GM23248 (cell line): ENCODE measurements around the gene CYP27B1. TPM values are rescaled to one million over a fixed set of nuclear protein-coding genes. Genes with fewer than 3 reads are reported as not detected.
"Not testable (repeated sequence)": the region's sequence is repeated elsewhere in the genome, so short reads cannot be mapped to it uniquely, and the experiment has no call there.

ENCODE experiments used
- DNase-seq: peaks from one replicate; pipeline ENCODE4 v3.0.0-alpha.2; 2015
- H2AFZ ChIP-seq: fragments of 200-600 bp; sonication (generic); 2 replicates; pipeline ENCODE4 v1.6.1; 2016; ENCODE audit warnings: antibody characterized with exemption
- H3F3A ChIP-seq: fragments of 200-600 bp; sonication (generic); 2 replicates; pipeline ENCODE4 v1.6.1; 2016; ENCODE audit warnings: mild to moderate bottlenecking, antibody characterized with exemption, mixed run types; ENCODE audit not compliant: insufficient read depth
- H3K27ac ChIP-seq: fragments of 200-600 bp; sonication (generic); 2 replicates; pipeline ENCODE4 v1.5.1; 2016; ENCODE audit warnings: mild to moderate bottlenecking
- H3K27me3 ChIP-seq: fragments of 200-600 bp; sonication (generic); replicated peaks from 2 replicates; pipeline ENCODE4 v1.6.1; 2016; ENCODE audit warnings: mild to moderate bottlenecking; ENCODE audit not compliant: insufficient read depth
- H3K36me3 ChIP-seq: fragments of 200-600 bp; sonication (generic); 2 replicates; pipeline ENCODE4 v1.6.1; 2016; ENCODE audit warnings: low read depth, mild to moderate bottlenecking
- H3K4me1 ChIP-seq: fragments of 200-600 bp; sonication (generic); 2 replicates; pipeline ENCODE4 v1.6.1; 2016; ENCODE audit warnings: mild to moderate bottlenecking; ENCODE audit not compliant: insufficient read depth
- H3K4me2 ChIP-seq: fragments of 200-600 bp; sonication (generic); one replicate; pipeline ENCODE4 v1.6.1; 2016; ENCODE audit warnings: mild to moderate bottlenecking; ENCODE audit not compliant: unreplicated experiment
- H3K4me3 ChIP-seq: fragments of 200-600 bp; sonication (generic); 2 replicates; pipeline ENCODE4 v1.5.1; 2016; ENCODE audit warnings: mild to moderate bottlenecking
- H3K79me2 ChIP-seq: fragments of 200-600 bp; sonication (generic); 2 replicates; pipeline ENCODE4 v1.6.1; 2016; ENCODE audit warnings: mild to moderate bottlenecking; ENCODE audit not compliant: insufficient read depth
- H3K9ac ChIP-seq: fragments of 200-600 bp; sonication (generic); 2 replicates; pipeline ENCODE4 v1.6.1; 2016; ENCODE audit warnings: mild to moderate bottlenecking
- H3K9me2 ChIP-seq: fragments of 200-600 bp; sonication (generic); 2 replicates; pipeline ENCODE4 v1.6.1; 2016; ENCODE audit warnings: mixed run types, mild to moderate bottlenecking, moderate library complexity; ENCODE audit not compliant: insufficient read depth
- H3K9me3 ChIP-seq: fragments of 200-600 bp; sonication (generic); one replicate; pipeline ENCODE4 v1.6.1; 2017; ENCODE audit warnings: low read depth
- H4K20me1 ChIP-seq: fragments of 200-600 bp; sonication (generic); 2 replicates; pipeline ENCODE4 v1.6.0; 2016; ENCODE audit not compliant: insufficient read depth
- EZH2 ChIP-seq: fragments of 200-600 bp; sonication (generic); IDR thresholded peaks from 2 replicates; pipeline ENCODE4 v1.6.1; 2018; ENCODE audit warnings: antibody characterized with exemption, mild to moderate bottlenecking; ENCODE audit not compliant: insufficient read depth, poor library complexity, severe bottlenecking
- EZH2phosphoT487 ChIP-seq: fragments of 200-600 bp; sonication (generic); IDR thresholded peaks from 2 replicates; pipeline ENCODE4 v1.6.1; 2018; ENCODE audit warnings: antibody characterized with exemption, moderate library complexity, mild to moderate bottlenecking, low read depth; ENCODE audit not compliant: insufficient read depth
- WGBS, 2 experiments: methylation state at CpG; one replicate each; pipeline ENCODE4 v1.1.6; 2015 to 2017; ENCODE audit warnings: low lambda C conversion rate in 2 of 2, low coverage in 1 of 2; ENCODE audit errors: missing lambda C conversion rate in 2 of 2; 5-methylcytosine and 5-hydroxymethylcytosine counted together
- in situ Hi-C: fragments of 300-500 bp; cut with MboI; formaldehyde crosslinking; loops from 2 replicates; pipeline ENCODE4 v1.15.0; 2020
- microRNA-seq: library from miRNA; unstranded; fragments of <30 nt; microRNA quantifications from one replicate; pipeline ENCODE4, GENCODE V29; 2016; ENCODE audit warnings: borderline number of aligned reads
- polyA plus RNA-seq: library from polyadenylated mRNA; unstranded; fragments of >200 nt; fragmentation: Nextera tagmentation; extraction: Ambion mirVana; gene quantifications from 2 replicates; pipeline ENCODE4 v1.2.1, GENCODE V29; 2016
- small RNA-seq: library from RNA; depleted of rRNA; stranded (forward); fragments of <200 nt; gene quantifications from one replicate; pipeline ENCODE3, GENCODE V24; 2014; ENCODE audit warnings: low read depth, low replicate concordance
- total RNA-seq: library from RNA; depleted of rRNA; stranded (reverse); fragments of >200 nt; shearing (Covaris generic); gene quantifications from 2 replicates; pipeline ENCODE4 v1.2.3, GENCODE V29; 2014; rRNA removed

CYP27B1 gene
- total and polyA plus RNA-seq, 2 experiments from 2014 or later = 0.78 to 0.86 TPM

DNA sequence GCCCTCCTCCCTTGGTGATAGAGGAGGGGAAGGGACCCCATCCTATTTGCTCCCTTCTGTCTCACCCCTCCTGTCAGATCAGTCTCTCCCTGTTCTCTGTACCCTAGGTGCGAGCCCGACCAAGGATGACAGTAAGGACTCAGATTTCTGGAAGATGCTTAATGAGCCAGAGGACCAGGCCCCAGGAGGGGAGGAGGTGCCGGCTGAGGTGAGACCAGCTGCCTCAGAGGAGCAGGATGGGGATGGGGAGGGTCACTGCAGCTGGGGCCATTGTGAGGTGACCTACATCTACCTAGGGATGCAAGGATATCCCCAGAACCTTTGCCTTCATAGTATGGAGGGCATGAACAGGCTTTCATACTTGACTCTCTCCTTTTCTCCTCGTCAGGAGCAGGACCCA lies 50.6 kb downstream of the CYP27B1 start:
- no peak overlapping the region for H3K4me2 ChIP-seq
- no peaks in the 10 kb centered on the region for H3K27me3 ChIP-seq
- no peaks in the 10 kb centered on the region for H3K4me1 ChIP-seq
- no peak overlapping the region for H3K27ac ChIP-seq
- H4K20me1 ChIP-seq = no peaks in the 10 kb centered on the region
- peaks cover 21% of the 10 kb centered on the region for H3K36me3 ChIP-seq
- no peak overlapping the region for H2AFZ ChIP-seq
- no peaks in the 10 kb centered on the region for H3K79me2 ChIP-seq
- H3K9me3 ChIP-seq = no peaks in the 10 kb centered on the region
- no peak for DNase-seq
- WGBS, 2 experiments = 89 to 93% methylated on average over 4 of the region's 4 CpGs
- H3F3A ChIP-seq = no peaks in the 10 kb centered on the region
- no peak overlapping the region for H3K9ac ChIP-seq
- H3K4me3 ChIP-seq = no peak overlapping the region
- in situ Hi-C loops = no loop called here
- TF ChIP-seq EZH2phosphoT487 = no peak
- TF ChIP-seq EZH2 = no peak
- H3K9me2 ChIP-seq = no peaks in the 10 kb centered on the region

DNA sequence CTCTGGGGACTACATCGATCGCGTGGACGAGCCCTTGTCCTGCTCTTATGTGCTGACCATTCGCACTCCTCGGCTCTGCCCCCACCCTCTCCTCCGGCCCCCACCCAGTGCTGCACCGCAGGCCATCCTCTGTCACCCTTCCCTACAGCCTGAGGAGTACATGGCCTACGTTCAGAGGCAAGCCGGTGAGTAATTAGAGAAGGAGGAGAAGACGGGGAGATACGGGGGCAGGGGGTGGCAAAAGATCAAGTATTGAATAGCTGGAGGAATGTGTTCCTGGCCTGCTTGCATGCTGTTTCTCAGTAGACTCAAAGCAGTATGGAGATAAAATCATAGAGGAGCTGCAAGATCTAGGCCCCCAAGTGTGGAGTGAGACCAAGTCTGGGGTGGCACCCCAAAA lies 51.1 kb downstream of the CYP27B1 start:
- H2AFZ ChIP-seq = no peak overlapping the region
- H3K27ac ChIP-seq = no peak overlapping the region

DNA sequence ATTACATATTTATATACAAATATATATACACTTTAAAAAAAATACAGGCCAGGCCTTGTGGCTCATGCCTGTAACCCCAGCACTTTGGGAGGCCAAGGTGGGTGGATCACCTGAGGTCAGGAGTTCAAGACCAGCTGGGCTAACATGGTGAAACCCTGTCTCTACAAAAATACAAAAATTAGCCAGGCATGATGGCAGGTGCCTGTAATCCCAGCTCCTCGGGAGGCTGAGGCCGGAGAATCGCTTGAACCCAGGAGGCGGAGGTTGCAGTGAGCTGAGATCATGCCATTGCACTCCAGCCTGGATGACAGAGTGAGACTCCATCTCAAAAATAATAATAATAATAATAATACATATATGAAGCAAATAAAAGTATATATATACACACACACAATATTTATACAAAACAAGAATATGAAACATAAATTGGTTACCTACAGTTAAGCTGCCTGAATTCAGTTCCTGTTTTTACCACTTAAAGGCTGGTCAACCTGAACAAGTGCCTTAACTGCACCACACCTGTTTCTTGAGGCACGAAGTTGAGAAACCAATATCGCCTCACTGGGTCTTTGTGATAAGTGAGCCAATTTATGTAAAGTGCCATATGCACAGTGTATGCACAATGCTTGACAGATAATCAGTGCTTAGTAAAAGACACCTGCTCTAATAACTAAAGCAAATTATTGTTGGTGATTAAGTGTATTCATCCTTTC lies 51.7 kb downstream of the CYP27B1 start:
- in situ Hi-C loops = not testable (repeated sequence)

More for the DNA sequence above, 51.1 kb downstream of the CYP27B1 start:
- Histone ChIP-seq H3K4me2 (no peak overlapping the region), H3F3A (no peaks in the 10 kb centered on the region), H3K79me2 (no peaks in the 10 kb centered on the region), H3K9ac (no peak overlapping the region), H3K27me3 (no peaks in the 10 kb centered on the region), H3K9me3 (no peaks in the 10 kb centered on the region), H3K9me2 (no peaks in the 10 kb centered on the region), H4K20me1 (no peaks in the 10 kb centered on the region), H3K36me3 (peaks cover 21% of the 10 kb centered on the region), H3K4me3 (no peak overlapping the region), H3K4me1 (no peaks in the 10 kb centered on the region)
- in situ Hi-C loops = no loop called here
- WGBS, 2 experiments = 89% methylated on average over 9 to 12 of the region's 12 CpGs
- no peak for TF ChIP-seq EZH2phosphoT487
- no peak for TF ChIP-seq EZH2
- DNase-seq = no peak

DNA sequence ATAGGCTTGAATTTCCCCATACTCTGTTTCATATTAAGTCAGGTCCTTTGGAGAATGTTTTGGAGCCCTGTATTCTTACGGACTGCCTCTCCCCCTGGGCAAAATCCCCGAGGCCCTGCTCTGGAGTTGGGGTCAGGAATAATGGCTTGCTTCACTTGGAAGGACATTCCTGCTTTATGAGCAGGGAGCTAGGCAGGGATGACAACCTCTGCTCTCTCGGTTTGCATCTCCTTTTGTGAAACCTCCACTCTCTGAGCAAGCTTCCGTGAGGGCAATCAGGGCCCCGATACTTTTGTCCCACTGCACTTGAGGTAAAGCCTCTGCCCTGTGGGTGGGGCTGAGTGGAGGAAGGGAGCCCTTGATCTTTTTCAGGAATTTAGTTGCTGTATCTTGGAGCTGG lies 53.7 kb downstream of the CYP27B1 start:
- H2AFZ ChIP-seq = no peak overlapping the region
- no peaks in the 10 kb centered on the region for H3K9me2 ChIP-seq
- no peak overlapping the region for H3K9ac ChIP-seq
- WGBS, 2 experiments = 82 to 85% methylated on average over 5 of the region's 5 CpGs
- TF ChIP-seq EZH2phosphoT487 = no peak
- no peak for TF ChIP-seq EZH2
- peaks cover 21% of the 10 kb centered on the region for H3K36me3 ChIP-seq
- H4K20me1 ChIP-seq = no peaks in the 10 kb centered on the region
- no peaks in the 10 kb centered on the region for H3K27me3 ChIP-seq
- no peak overlapping the region for H3K4me3 ChIP-seq
- no peak overlapping the region for H3K27ac ChIP-seq
- no peak for DNase-seq
- no peaks in the 10 kb centered on the region for H3K4me1 ChIP-seq
- H3F3A ChIP-seq = no peaks in the 10 kb centered on the region
- in situ Hi-C loops = no loop called here
- H3K4me2 ChIP-seq = no peak overlapping the region
- H3K9me3 ChIP-seq = no peaks in the 10 kb centered on the region
- H3K79me2 ChIP-seq = no peaks in the 10 kb centered on the region

More for the DNA sequence above, 51.7 kb downstream of the CYP27B1 start:
- H2AFZ ChIP-seq, DNase-seq, H3F3A ChIP-seq, H3K27ac ChIP-seq, H3K4me1 ChIP-seq, H3K27me3 ChIP-seq, H3K9me3 ChIP-seq, H3K9me2 ChIP-seq, H3K79me2 ChIP-seq, H3K4me2 ChIP-seq, H4K20me1 ChIP-seq, H3K9ac ChIP-seq, H3K4me3 ChIP-seq: not testable (repeated sequence)
- WGBS, 2 experiments = 94 to 98% methylated on average over 6 of the region's 6 CpGs
- H3K36me3 ChIP-seq = peaks cover 21% of the 10 kb centered on the region

DNA sequence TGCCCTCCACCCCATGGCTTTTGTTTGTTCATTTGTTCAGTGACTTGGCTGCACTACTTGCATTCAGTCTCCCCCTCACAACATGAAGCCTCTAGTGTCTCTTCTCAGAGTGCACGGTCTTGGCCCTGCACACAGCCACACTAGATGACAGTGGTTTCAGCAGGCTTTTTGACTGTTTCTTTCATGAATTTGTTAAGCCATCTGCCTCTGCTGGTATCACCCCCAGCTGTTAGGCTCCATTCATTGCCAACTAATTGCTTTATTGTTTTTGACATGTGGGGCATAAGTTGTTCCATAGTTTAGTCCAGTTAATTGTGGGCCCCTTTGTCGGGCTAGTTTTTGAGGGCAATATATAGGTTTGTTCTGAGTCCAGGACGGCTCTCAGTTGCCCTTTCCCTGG lies 54.2 kb downstream of the CYP27B1 start:
- Histone ChIP-seq H3K79me2 (no peaks in the 10 kb centered on the region), H3K9me3 (no peaks in the 10 kb centered on the region), H3K36me3 (peaks cover 21% of the 10 kb centered on the region), H3K4me3 (no peak overlapping the region), H4K20me1 (no peaks in the 10 kb centered on the region), H2AFZ (no peak overlapping the region), H3K9ac (no peak overlapping the region), H3K27ac (no peak overlapping the region), H3K4me2 (no peak overlapping the region), H3F3A (no peaks in the 10 kb centered on the region), H3K4me1 (no peaks in the 10 kb centered on the region), H3K9me2 (no peaks in the 10 kb centered on the region), H3K27me3 (no peaks in the 10 kb centered on the region)
- DNase-seq = no peak
- WGBS, 2 experiments = 90% methylated on average over 3 of the region's 3 CpGs
- TF ChIP-seq EZH2 (no peak), EZH2phosphoT487 (no peak)
- in situ Hi-C loops = no loop called here

Small RNA genes within 50 kb of the gene (microRNA-seq; reads per million reads assigned to microRNA genes)
- not detected for gene MIR6759

Small RNA genes within 50 kb of the gene (small RNA-seq; reads per million reads assigned to genes)
- gene RNU6-1083P = not detected

Other genes with a start within 250 kb of the CYP27B1 start
- gene DDIT3, start 246.6 kb downstream of the CYP27B1 start, total RNA-seq = 13.2 and 14.7 TPM in 2 replicates
- gene DDIT3, start 246.6 kb downstream of the CYP27B1 start, polyA plus RNA-seq = 36.6 and 42.5 TPM in 2 replicates
- gene MBD6, start 244.3 kb downstream of the CYP27B1 start, total RNA-seq = 2.1 and 2.8 TPM in 2 replicates
- gene MBD6, start 244.3 kb downstream of the CYP27B1 start, polyA plus RNA-seq = 9.7 and 13.0 TPM in 2 replicates
- 158 and 202 TPM in 2 replicates for gene DCTN2, start 219.9 kb downstream of the CYP27B1 start, total RNA-seq
- gene DCTN2, start 219.9 kb downstream of the CYP27B1 start, polyA plus RNA-seq = 141 and 144 TPM in 2 replicates
- under 0.01 and 0.11 TPM in 2 replicates for gene KIF5A, start 217.0 kb downstream of the CYP27B1 start, total RNA-seq
- gene KIF5A, start 217.0 kb downstream of the CYP27B1 start, polyA plus RNA-seq = 0.15 and 0.18 TPM in 2 replicates
- 21.5 and 27.3 TPM in 2 replicates for gene PIP4K2C, start 175.9 kb downstream of the CYP27B1 start, total RNA-seq
- 20.7 and 22.5 TPM in 2 replicates for gene PIP4K2C, start 175.9 kb downstream of the CYP27B1 start, polyA plus RNA-seq
- 12.3 and 19.6 TPM in 2 replicates for gene DTX3, start 162.3 kb downstream of the CYP27B1 start, total RNA-seq
- gene DTX3, start 162.3 kb downstream of the CYP27B1 start, polyA plus RNA-seq = 7.7 and 8.7 TPM in 2 replicates
- 24.2 and 43.0 TPM in 2 replicates for gene ARHGEF25, start 155.6 kb downstream of the CYP27B1 start, total RNA-seq
- 0.24 and 0.60 TPM in 2 replicates for gene ARHGEF25, start 155.6 kb downstream of the CYP27B1 start, polyA plus RNA-seq
- gene B4GALNT1, start 133.9 kb downstream of the CYP27B1 start, total RNA-seq = 7.8 and 8.6 TPM in 2 replicates
- 4.7 and 5.4 TPM in 2 replicates for gene B4GALNT1, start 133.9 kb downstream of the CYP27B1 start, polyA plus RNA-seq
- gene OS9, start 72.9 kb downstream of the CYP27B1 start, total RNA-seq = 215 and 329 TPM in 2 replicates
- 186 and 194 TPM in 2 replicates for gene OS9, start 72.9 kb downstream of the CYP27B1 start, polyA plus RNA-seq
- under 0.01 TPM in 1 of 2 replicates, not detected in the other for gene AGAP2, start 28.3 kb downstream of the CYP27B1 start, total RNA-seq
- 0.11 TPM in 1 of 2 replicates, not detected in the other for gene AGAP2, start 28.3 kb downstream of the CYP27B1 start, polyA plus RNA-seq
- gene TSPAN31, start 22.0 kb downstream of the CYP27B1 start, total RNA-seq = 70.8 and 112 TPM in 2 replicates
- gene TSPAN31, start 22.0 kb downstream of the CYP27B1 start, polyA plus RNA-seq = 47.2 and 48.4 TPM in 2 replicates
- gene CDK4, start 14.8 kb downstream of the CYP27B1 start, total RNA-seq = 133 and 152 TPM in 2 replicates
- gene CDK4, start 14.8 kb downstream of the CYP27B1 start, polyA plus RNA-seq = 123 and 137 TPM in 2 replicates
- 0.97 and 1.4 TPM in 2 replicates for gene MARCHF9, start 12.0 kb downstream of the CYP27B1 start, total RNA-seq
- 0.18 TPM in 1 of 2 replicates, not detected in the other for gene MARCHF9, start 12.0 kb downstream of the CYP27B1 start, polyA plus RNA-seq
- 3.7 and 7.3 TPM in 2 replicates for gene METTL1, start 5.0 kb upstream of the CYP27B1 start, total RNA-seq
- gene METTL1, start 5.0 kb upstream of the CYP27B1 start, polyA plus RNA-seq = 29.8 and 33.2 TPM in 2 replicates
- gene EEF1AKMT3, start 5.5 kb upstream of the CYP27B1 start, total RNA-seq = 7.0 and 12.4 TPM in 2 replicates
- 15.0 and 15.7 TPM in 2 replicates for gene EEF1AKMT3, start 5.5 kb upstream of the CYP27B1 start, polyA plus RNA-seq
- gene TSFM, start 15.7 kb upstream of the CYP27B1 start, total RNA-seq = 13.0 and 37.9 TPM in 2 replicates
- gene TSFM, start 15.7 kb upstream of the CYP27B1 start, polyA plus RNA-seq = 36.1 and 42.2 TPM in 2 replicates
- gene AVIL, start 51.7 kb upstream of the CYP27B1 start, total RNA-seq = 1.4 and 3.4 TPM in 2 replicates
- gene AVIL, start 51.7 kb upstream of the CYP27B1 start, polyA plus RNA-seq = 1.9 and 2.4 TPM in 2 replicates
- gene CTDSP2, start 79.7 kb upstream of the CYP27B1 start, total RNA-seq = 97.3 and 109 TPM in 2 replicates
- 51.7 and 52.7 TPM in 2 replicates for gene CTDSP2, start 79.7 kb upstream of the CYP27B1 start, polyA plus RNA-seq
- gene ATP23, start 174.5 kb upstream of the CYP27B1 start, total RNA-seq = 8.0 and 14.8 TPM in 2 replicates
- gene ATP23, start 174.5 kb upstream of the CYP27B1 start, polyA plus RNA-seq = 4.3 and 5.7 TPM in 2 replicates